GM12874 (cell line): ENCODE results near the gene DGAT2.

Experiments
- TF ChIP-seq, protein P1 (sequence below): IDR thresholded peaks from 2 replicates; pipeline ENCODE4 v1.5.1; 2011; ENCODE audit warnings: low read depth, mild to moderate bottlenecking, control low read depth, low read length, moderate library complexity; ENCODE audit not compliant: insufficient read depth

Gene DGAT2

DNA sequence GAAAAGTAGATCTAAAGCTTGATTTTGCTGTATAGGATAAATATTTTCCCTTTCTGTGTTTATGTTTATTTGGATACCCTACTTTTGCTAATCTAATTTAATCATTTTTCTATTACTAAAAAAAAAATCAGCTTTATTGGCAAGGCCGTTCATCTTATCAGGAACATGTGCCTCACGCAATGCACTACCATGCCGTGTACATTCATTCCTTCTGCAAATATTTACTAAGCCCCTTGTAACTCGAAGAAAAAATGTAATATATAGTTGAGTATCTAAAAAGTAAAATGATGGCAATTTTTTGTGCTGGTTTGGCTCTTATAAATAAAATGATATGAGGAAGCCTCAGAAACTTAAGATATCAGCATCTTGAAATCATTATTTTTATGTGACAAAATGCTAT, 55.4 kb downstream of the DGAT2 start:
- TF ChIP-seq, protein P1, sequence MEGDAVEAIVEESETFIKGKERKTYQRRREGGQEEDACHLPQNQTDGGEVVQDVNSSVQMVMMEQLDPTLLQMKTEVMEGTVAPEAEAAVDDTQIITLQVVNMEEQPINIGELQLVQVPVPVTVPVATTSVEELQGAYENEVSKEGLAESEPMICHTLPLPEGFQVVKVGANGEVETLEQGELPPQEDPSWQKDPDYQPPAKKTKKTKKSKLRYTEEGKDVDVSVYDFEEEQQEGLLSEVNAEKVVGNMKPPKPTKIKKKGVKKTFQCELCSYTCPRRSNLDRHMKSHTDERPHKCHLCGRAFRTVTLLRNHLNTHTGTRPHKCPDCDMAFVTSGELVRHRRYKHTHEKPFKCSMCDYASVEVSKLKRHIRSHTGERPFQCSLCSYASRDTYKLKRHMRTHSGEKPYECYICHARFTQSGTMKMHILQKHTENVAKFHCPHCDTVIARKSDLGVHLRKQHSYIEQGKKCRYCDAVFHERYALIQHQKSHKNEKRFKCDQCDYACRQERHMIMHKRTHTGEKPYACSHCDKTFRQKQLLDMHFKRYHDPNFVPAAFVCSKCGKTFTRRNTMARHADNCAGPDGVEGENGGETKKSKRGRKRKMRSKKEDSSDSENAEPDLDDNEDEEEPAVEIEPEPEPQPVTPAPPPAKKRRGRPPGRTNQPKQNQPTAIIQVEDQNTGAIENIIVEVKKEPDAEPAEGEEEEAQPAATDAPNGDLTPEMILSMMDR: no peak

DNA sequence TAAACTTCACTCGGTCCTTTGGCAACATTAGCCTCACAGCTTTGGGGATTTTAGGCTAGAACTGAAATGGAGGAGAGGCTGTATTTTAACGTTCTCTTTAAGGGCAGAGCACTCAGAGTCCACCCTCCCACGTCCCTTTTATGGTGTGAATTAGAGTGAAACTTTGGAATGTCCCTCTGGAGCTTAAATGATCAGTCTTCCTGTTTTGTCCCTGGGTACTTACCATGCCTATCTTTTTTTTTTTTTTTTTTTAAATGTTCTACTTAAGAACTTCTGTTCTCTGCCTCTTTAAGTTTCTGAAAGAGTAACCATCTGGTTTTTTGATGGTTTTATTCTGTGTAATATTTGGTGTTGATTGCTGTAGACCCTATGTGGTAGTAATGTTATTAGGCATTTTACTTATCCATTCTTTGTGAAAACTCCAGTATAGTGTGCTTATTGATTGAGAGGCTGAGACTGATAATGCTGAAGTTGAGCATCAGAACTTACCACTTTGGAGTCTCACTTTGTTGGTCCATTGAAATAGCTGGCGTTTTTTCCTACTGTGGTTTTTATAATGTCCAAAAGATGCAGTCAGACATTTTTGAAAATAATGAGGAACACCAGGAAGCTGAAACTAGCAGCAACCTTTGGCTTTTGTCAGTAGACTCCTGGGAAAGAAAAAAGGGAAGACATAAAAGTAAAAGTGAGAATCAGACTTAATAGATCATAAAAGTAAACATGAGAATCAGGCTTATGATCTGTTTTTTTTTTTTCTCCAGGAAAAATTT, 58.1 kb downstream of the DGAT2 start:
- TF ChIP-seq, protein P1: no peak

DNA sequence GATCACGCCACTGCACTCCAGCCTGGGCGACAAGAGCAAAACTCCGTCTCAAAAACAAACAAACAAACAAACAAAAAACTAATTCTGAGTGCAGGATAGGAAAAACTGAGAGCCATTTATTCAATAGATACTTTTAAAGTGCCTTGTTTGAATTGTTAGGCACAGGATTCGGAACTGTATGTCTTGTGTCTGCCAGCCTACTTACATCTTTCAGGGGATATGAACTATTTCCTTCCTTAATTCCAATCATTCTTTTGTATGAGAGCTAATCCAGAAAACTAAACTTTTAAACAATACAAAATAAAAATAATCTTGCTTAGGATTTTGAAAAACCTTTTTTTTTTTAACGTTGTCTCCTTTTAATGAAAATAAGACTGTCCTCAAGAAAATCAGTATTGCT, 59.0 kb downstream of the DGAT2 start:
- TF ChIP-seq, protein P1: no peak

DNA sequence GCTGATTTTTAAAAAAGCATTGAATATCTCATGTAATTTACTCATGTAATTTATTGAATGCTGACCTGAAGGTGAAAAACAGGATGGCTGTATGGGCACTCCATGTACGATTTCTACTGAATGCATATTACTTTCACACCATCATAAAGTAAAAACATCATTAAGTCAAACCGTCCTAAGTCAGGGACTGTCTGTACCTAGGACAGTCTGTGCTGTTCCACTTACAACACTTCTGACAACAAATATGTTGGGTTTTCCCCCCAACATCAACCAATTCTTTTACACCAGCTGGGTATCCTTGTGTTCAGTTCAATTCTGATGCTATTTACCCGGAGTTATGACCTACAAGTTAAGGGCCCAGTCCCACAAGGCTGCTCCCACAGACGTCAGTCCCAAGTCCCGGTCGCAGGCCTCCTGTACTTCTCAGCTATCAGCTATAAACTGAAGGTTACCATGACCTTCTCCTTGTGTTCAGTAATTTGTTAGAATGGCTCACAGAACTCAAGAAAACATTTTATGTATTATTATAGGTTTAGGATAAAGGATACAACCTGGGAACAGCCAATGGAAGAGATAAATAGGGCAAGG, 63.4 kb downstream of the DGAT2 start:
- TF ChIP-seq, protein P1: no peak

- TF ChIP-seq, protein P1: no peak
Observed at GRCh38 chr11:75834728-75835127, 66.2 kb downstream of the DGAT2 start.

GRCh38 chr11:75836417-75836816, 67.8 kb downstream of the DGAT2 start:
- TF ChIP-seq, protein P1: no peak

DNA sequence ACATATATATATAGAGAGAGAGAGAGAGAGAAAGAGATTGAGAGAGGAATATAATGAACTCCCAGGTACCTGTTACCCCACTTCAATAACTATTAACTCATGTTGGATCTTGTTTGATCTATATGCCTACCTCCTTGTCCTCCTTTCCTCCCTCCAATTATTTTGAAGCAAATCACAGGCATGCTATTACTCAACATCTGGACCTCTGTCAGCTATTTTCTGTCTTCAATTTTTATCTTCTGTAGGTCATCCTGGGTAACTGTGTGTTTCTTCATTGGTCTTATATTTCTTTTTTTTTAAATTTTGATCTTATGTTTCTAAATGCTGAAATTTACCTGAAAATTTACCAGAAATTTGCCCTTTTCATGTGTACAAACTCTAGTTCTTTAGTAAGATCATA, 71.3 kb downstream of the DGAT2 start:
- TF ChIP-seq, protein P1: no peak
